AG09309 (cell line): ENCODE data around the gene LRRC45.

Source experiments
- DNase-seq: peaks from one replicate; pipeline ENCODE4 v3.0.0-alpha.2; 2010; ENCODE audit warnings: low read depth
- H3K4me3 ChIP-seq: 2 replicates; pipeline ENCODE4 v1.5.1; 2011; ENCODE audit warnings: mild to moderate bottlenecking, low read depth, low read length, moderate library complexity; ENCODE audit not compliant: control insufficient read depth
- CTCF ChIP-seq: IDR thresholded peaks from 2 replicates; pipeline ENCODE4 v1.5.1; 2011; ENCODE audit warnings: mild to moderate bottlenecking, low read depth, low read length, inconsistent platforms; ENCODE audit not compliant: insufficient read depth, control insufficient read depth; ENCODE audit errors: missing control alignments

The LRRC45 gene

GRCh38 chr17:82055023-82055964 is 32.2 kb downstream of the LRRC45 start:
- no peak for DNase-seq
- no peak overlapping the region for H3K4me3 ChIP-seq
- no peak for TF ChIP-seq CTCF

GRCh38 chr17:82055965-82056728 is 33.0 kb downstream of the LRRC45 start:
- no peak for TF ChIP-seq CTCF
- no peak overlapping the region for H3K4me3 ChIP-seq
- DNase-seq: no peak

- no peak for DNase-seq
- H3K4me3 ChIP-seq: no peak overlapping the region
- TF ChIP-seq CTCF: no peak
These were observed 33.9 kb downstream of the LRRC45 start for GRCh38 chr17:82056729-82057621.

- TF ChIP-seq CTCF: no peak
- H3K4me3 ChIP-seq: no peak overlapping the region
- DNase-seq: no peak
These were observed 35.2 kb downstream of the LRRC45 start for GRCh38 chr17:82058230-82058854.

GRCh38 chr17:82058855-82059249 is 35.7 kb downstream of the LRRC45 start:
- no peak overlapping the region for H3K4me3 ChIP-seq
- DNase-seq: no peak
- TF ChIP-seq CTCF: no peak
